GM12873 (cell line): ENCODE results near the gene FMN1.

Experiments
- CTCF ChIP-seq: IDR thresholded peaks from 2 replicates; pipeline ENCODE4 v1.5.1; 2012; ENCODE audit warnings: low read depth, mild to moderate bottlenecking, moderate library complexity, low read length, control low read depth; ENCODE audit not compliant: insufficient read depth; ENCODE audit errors: missing control alignments

The FMN1 gene

DNA sequence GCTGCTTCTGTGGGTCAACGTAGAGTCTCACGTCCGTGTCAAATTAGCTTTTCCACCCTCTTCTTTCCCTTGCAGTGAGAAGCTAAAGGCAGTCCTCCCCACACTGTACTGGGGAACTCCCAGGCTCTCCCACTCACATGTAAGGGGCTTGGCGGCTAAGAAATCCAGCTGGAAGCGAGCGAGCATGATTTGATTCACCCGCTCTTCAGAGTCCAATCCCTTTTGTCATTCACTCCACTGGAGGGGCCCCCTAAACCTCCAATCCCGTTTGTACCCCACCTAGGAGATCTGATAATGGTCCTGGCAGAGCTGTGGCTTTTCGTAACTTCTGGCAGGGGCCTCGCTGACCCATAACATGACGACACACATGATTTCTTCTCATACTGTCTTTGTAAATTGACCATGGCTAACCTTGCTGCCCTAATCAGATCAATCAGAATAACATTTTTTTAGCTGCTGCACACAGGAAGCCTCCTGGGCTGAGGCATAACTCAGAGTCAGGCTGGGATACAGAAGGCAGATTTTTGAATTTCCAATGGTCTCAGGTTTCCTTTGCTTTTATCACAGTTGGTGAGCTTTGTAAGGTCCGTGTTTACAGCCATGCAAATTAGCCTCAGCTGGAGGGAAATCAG lies 241.5 kb downstream of the FMN1 start:
- TF ChIP-seq CTCF: no peak

GRCh38 chr15:32951736-32952464 lies 242.6 kb downstream of the FMN1 start:
- TF ChIP-seq CTCF: no peak

GRCh38 chr15:32946210-32946609 lies 248.3 kb downstream of the FMN1 start:
- TF ChIP-seq CTCF: no peak

- TF ChIP-seq CTCF: no peak
These were observed 250.1 kb downstream of the FMN1 start for GRCh38 chr15:32944431-32944830.

- TF ChIP-seq CTCF: no peak
These were observed 250.8 kb downstream of the FMN1 start for GRCh38 chr15:32943711-32944110.

DNA sequence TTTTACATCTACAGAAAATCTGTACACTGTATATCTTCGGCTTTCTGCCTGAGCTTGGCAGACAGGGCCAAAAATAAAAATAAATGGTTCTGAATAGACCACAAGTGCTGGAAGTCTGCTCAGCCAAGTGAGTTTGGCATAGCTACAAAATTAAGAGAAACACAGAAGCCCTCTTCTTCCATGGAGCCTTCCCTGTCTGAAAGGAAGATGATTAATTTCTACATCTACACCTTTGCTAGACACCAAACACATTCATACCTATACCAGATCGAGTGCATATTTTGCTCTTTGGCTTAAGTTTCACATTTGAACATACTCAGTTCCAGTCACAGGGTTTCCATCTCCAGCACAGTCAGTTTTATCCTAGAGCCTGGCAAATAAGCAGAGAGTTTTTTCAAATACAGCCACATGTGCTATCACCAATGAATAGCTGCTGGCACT lies 252.1 kb downstream of the FMN1 start:
- no peak for TF ChIP-seq CTCF

DNA sequence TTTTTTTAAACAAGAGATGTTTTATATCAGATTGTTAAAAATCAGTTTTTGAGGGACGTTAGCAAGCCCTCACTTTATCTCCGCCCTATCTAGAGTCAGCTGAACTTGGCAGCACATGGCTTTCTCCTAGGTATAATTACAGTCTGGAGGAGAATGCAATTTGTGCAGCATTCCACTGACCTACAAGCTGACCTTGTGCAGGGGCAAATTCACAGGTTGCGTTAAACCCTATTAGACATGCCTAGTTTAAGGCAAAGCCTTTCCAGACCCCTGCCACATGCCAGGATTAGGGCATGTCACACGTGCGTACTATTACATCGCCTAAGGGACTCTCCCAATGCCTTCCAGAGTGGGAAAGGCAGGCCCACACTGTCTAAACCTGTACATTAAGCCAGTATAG lies 252.7 kb downstream of the FMN1 start:
- no peak for TF ChIP-seq CTCF
